Measurements from ENCODE around the gene RGS17. TPM values are rescaled to one million over a fixed set of nuclear protein-coding genes. Genes with fewer than 3 reads are reported as not detected.

RGS17 gene
- total and polyA plus RNA-seq, 2 of the 13 experiments (the other 11 are each of a cell fraction or from before 2014, with no cell fraction given): 0.04 TPM; not detected in 1

- TF ChIP-seq ZNF891 (CRISPR knock-in tag; IDR thresholded peaks at IDR 0.05) (peak; percentile 92; the same call in 1 of the 2 replicates), ZNF607 (CRISPR knock-in tag; IDR thresholded peaks at IDR 0.05; ENCODE audit: borderline replicate concordance) (no peak), ZNF572 (CRISPR knock-in tag; IDR thresholded peaks at IDR 0.05) (no peak), ZBTB10 (CRISPR knock-in tag; IDR thresholded peaks at IDR 0.05; ENCODE audit: borderline replicate concordance) (no peak), FOXP1 (IDR thresholded peaks at IDR 0.05) (no peak), FOXP1 (CRISPR knock-in tag; IDR thresholded peaks at IDR 0.05) (no peak), CEBPB (IDR thresholded peaks at IDR 0.05; ENCODE audit: borderline replicate concordance, low read depth, low read length) (no peak), SP5 (CRISPR knock-in tag; IDR thresholded peaks at IDR 0.05; ENCODE audit: borderline replicate concordance, low read depth) (peak; percentile 68; the same call in 1 of the 2 replicates), CREB3 (CRISPR knock-in tag; IDR thresholded peaks at IDR 0.05) (no peak), GMEB2 (CRISPR knock-in tag; IDR thresholded peaks at IDR 0.05; ENCODE audit: low read depth) (peak; percentile 64), ZNF800 (CRISPR knock-in tag; IDR thresholded peaks at IDR 0.05) (0 out of 2 replicates have a peak, but pooled peaks have one; percentile 35), SETDB1 (CRISPR knock-in tag; IDR thresholded peaks at IDR 0.05; ENCODE audit: borderline replicate concordance) (no peak), ZNF251 (CRISPR knock-in tag; IDR thresholded peaks at IDR 0.05) (no peak), TFDP1 (CRISPR knock-in tag; IDR thresholded peaks at IDR 0.05; ENCODE audit: borderline replicate concordance) (peak; percentile 83), RCOR2 (CRISPR knock-in tag; IDR thresholded peaks at IDR 0.05) (no peak), PRPF4 (IDR thresholded peaks at IDR 0.05; ENCODE audit: low read depth, low read length, poor library complexity, severe bottlenecking) (no peak), LCORL (IDR thresholded peaks at IDR 0.05) (no peak), LCORL (CRISPR knock-in tag; IDR thresholded peaks at IDR 0.05) (peak; percentile 79), NR2C2 (CRISPR knock-in tag; IDR thresholded peaks at IDR 0.05; ENCODE audit: borderline replicate concordance) (peak; percentile 83), CBX1 (IDR thresholded peaks at IDR 0.05; ENCODE audit: low read depth) (no peak)
Observed at GRCh38 chr6:153002613-153003365, 128.3 kb downstream of the RGS17 start, which contains the start of gene MTRF1L (continued).
